Stimulated activated CD8-positive, alpha-beta memory T cell treated with anti-CD3 and anti-CD28 coated beads, Interleukin-15, amount 100 ng/mL, for 1 hour (primary cell): ENCODE measurements around the gene XIRP2.

Source experiments
- DNase-seq: peaks from one replicate; pipeline ENCODE4 v3.0.0-alpha.2; 2020; ENCODE audit warnings: low read depth

The XIRP2 gene

GRCh38 chr2:167134381-167135072 is 246.2 kb downstream of the XIRP2 start:
- no peak for DNase-seq

GRCh38 chr2:167135706-167136105 is 247.4 kb downstream of the XIRP2 start:
- DNase-seq: no peak

- DNase-seq: no peak
Observed at GRCh38 chr2:167136879-167137596, 248.8 kb downstream of the XIRP2 start.

GRCh38 chr2:167140330-167140729 is 252.1 kb downstream of the XIRP2 start:
- no peak for DNase-seq

- DNase-seq: no peak
Observed at GRCh38 chr2:167140767-167141166, 252.5 kb downstream of the XIRP2 start.

- DNase-seq: no peak
Observed at GRCh38 chr2:167142554-167142953, 254.3 kb downstream of the XIRP2 start.

GRCh38 chr2:167144179-167144898 is 256.1 kb downstream of the XIRP2 start:
- no peak for DNase-seq

- no peak for DNase-seq
Observed at GRCh38 chr2:167147271-167147941, 259.1 kb downstream of the XIRP2 start.

- no peak for DNase-seq
Observed at GRCh38 chr2:167151894-167152293, 263.6 kb downstream of the XIRP2 start.

- DNase-seq: no peak
Observed at GRCh38 chr2:167157523-167157922, 269.2 kb downstream of the XIRP2 start.

- DNase-seq: no peak
Observed at GRCh38 chr2:167177196-167177595, 288.9 kb downstream of the XIRP2 start.

- no peak for DNase-seq
Observed at GRCh38 chr2:167181134-167181533, 292.9 kb downstream of the XIRP2 start.

- DNase-seq: no peak
Observed at GRCh38 chr2:167181688-167182087, 293.4 kb downstream of the XIRP2 start.

- DNase-seq: no peak
Observed at GRCh38 chr2:167182403-167182802, 294.1 kb downstream of the XIRP2 start.

- no peak for DNase-seq
Observed at GRCh38 chr2:167183931-167184330, 295.7 kb downstream of the XIRP2 start.

- DNase-seq: no peak
Observed at GRCh38 chr2:167186465-167186864, 298.2 kb downstream of the XIRP2 start.

- no peak for DNase-seq
Observed at GRCh38 chr2:167187049-167187727, 298.9 kb downstream of the XIRP2 start.

- DNase-seq: no peak
Observed at GRCh38 chr2:167187978-167188967, 300.0 kb downstream of the XIRP2 start.

GRCh38 chr2:167190053-167190452 is 301.8 kb downstream of the XIRP2 start:
- DNase-seq: no peak

- no peak for DNase-seq
Observed at GRCh38 chr2:167191588-167191987, 303.3 kb downstream of the XIRP2 start.

GRCh38 chr2:167192833-167193232 is 304.6 kb downstream of the XIRP2 start:
- no peak for DNase-seq
